IMR-90 (cell line): ENCODE data around the gene AFM.

Experiments
- BHLHE40 ChIP-seq: fragments of 150-350 bp; IDR thresholded peaks from 2 replicates; pipeline ENCODE4 v1.6.1; 2016; ENCODE audit warnings: mild to moderate bottlenecking, low read depth, low read length
- CTCF ChIP-seq: conservative IDR thresholded peaks from 2 replicates; pipeline ENCODE4 v1.5.1; 2012; ENCODE audit warnings: mild to moderate bottlenecking, low read depth, low read length, improper control_type of control experiment
- ELK1 ChIP-seq: fragments of 150-350 bp; IDR thresholded peaks from 2 replicates; pipeline ENCODE4 v1.6.1; 2016; ENCODE audit warnings: low read depth, mild to moderate bottlenecking, low read length, moderate library complexity, borderline replicate concordance
- FOS ChIP-seq: fragments of 150-350 bp; IDR thresholded peaks from 2 replicates; pipeline ENCODE4 v1.6.1; 2016; ENCODE audit warnings: low read depth, low read length
- MAFK ChIP-seq: IDR thresholded peaks from 2 replicates; pipeline ENCODE4 v1.6.1; 2012; ENCODE audit warnings: low read depth, low read length, improper control_type of control experiment
- MAZ ChIP-seq: IDR thresholded peaks from 2 replicates; pipeline ENCODE4 v1.6.1; 2012; ENCODE audit warnings: low read depth, mild to moderate bottlenecking, low read length, improper control_type of control experiment, moderate library complexity, borderline replicate concordance
- MXI1 ChIP-seq: IDR thresholded peaks from 2 replicates; pipeline ENCODE4 v1.6.1; 2012; ENCODE audit warnings: low read depth, mild to moderate bottlenecking, low read length, moderate library complexity, borderline replicate concordance
- POLR2A ChIP-seq: IDR thresholded peaks from 2 replicates; pipeline ENCODE4 v1.6.1; 2012; ENCODE audit warnings: mild to moderate bottlenecking, low read depth, low read length
- RAD21 ChIP-seq: IDR thresholded peaks from 2 replicates; pipeline ENCODE4 v1.6.1; 2012; ENCODE audit warnings: low read length, improper control_type of control experiment
- RFX5 ChIP-seq: IDR thresholded peaks from 2 replicates; pipeline ENCODE4 v1.8.0; 2012; ENCODE audit warnings: low read depth, mild to moderate bottlenecking, low read length, moderate library complexity
- SMC3 ChIP-seq: fragments of 150-350 bp; IDR thresholded peaks from 2 replicates; pipeline ENCODE4 v1.6.1; 2016; ENCODE audit warnings: low read depth, mild to moderate bottlenecking, antibody characterized with exemption, low read length, moderate library complexity
- USF2 ChIP-seq: fragments of 150-350 bp; IDR thresholded peaks from 2 replicates; pipeline ENCODE4 v1.6.1; 2017; ENCODE audit warnings: mild to moderate bottlenecking, antibody characterized with exemption, low read length, low read depth

- TF ChIP-seq CTCF (no peak), RAD21 (no peak), POLR2A (no peak), SMC3 (no peak), MXI1 (no peak), MAFK (no peak), RFX5 (no peak), USF2 (no peak), ELK1 (no peak), BHLHE40 (no peak), FOS (no peak), MAZ (no peak)
Observed at GRCh38 chr4:73453701-73454005, 27.9 kb upstream of the AFM start.
